ENCODE results near the gene SIGLEC12.
A peak's percentile ranks its signal among the peaks of the same experiment; 100 is the strongest.
"Not testable (repeated sequence)": the region's sequence is repeated elsewhere in the genome, so short reads cannot be mapped to it uniquely, and the experiment has no call there.

SIGLEC12 gene

GRCh38 chr19:51520728-51521127 is 19.1 kb upstream of the SIGLEC12 start:
- FAIRE-seq = no peak
- TF ChIP-seq POLR2AphosphoS5 (IDR thresholded peaks at IDR 0.05; ENCODE audit: low read depth, low read length) (no peak), TAF1 (IDR thresholded peaks at IDR 0.05; ENCODE audit: borderline replicate concordance, low read depth, low read length) (no peak), POLR2A (IDR thresholded peaks at IDR 0.05; ENCODE audit: low read depth, low read length) (no peak)
- DNase-seq (ENCODE audit: insufficient read length) = no peak

GRCh38 chr19:51514866-51515481 is 13.4 kb upstream of the SIGLEC12 start:
- TF ChIP-seq POLR2A (IDR thresholded peaks at IDR 0.05; ENCODE audit: low read depth, low read length) (no peak), POLR2AphosphoS5 (IDR thresholded peaks at IDR 0.05; ENCODE audit: low read depth, low read length) (no peak), TAF1 (IDR thresholded peaks at IDR 0.05; ENCODE audit: borderline replicate concordance, low read depth, low read length) (no peak)
- peak; percentile 92 for FAIRE-seq
- DNase-seq (ENCODE audit: insufficient read length) = no peak

- TF ChIP-seq POLR2AphosphoS5 (IDR thresholded peaks at IDR 0.05; ENCODE audit: low read depth, low read length) = no peak
- TF ChIP-seq POLR2A (IDR thresholded peaks at IDR 0.05; ENCODE audit: low read depth, low read length) = no peak
- TF ChIP-seq TAF1 (IDR thresholded peaks at IDR 0.05; ENCODE audit: borderline replicate concordance, low read depth, low read length) = no peak
- DNase-seq (ENCODE audit: insufficient read length) (no peak), FAIRE-seq (no peak)
Observed at GRCh38 chr19:51513968-51514367, 12.4 kb upstream of the SIGLEC12 start.

- FAIRE-seq (no peak), DNase-seq (ENCODE audit: insufficient read length) (no peak)
- TF ChIP-seq POLR2AphosphoS5 (IDR thresholded peaks at IDR 0.05; ENCODE audit: low read depth, low read length) (no peak), POLR2A (IDR thresholded peaks at IDR 0.05; ENCODE audit: low read depth, low read length) (no peak), TAF1 (IDR thresholded peaks at IDR 0.05; ENCODE audit: borderline replicate concordance, low read depth, low read length) (no peak)
Observed at GRCh38 chr19:51511353-51511752, 9.8 kb upstream of the SIGLEC12 start.

- DNase-seq (ENCODE audit: insufficient read length) = no peak
- FAIRE-seq = no peak
- no peak for TF ChIP-seq TAF1 (IDR thresholded peaks at IDR 0.05; ENCODE audit: borderline replicate concordance, low read depth, low read length)
- no peak for TF ChIP-seq POLR2AphosphoS5 (IDR thresholded peaks at IDR 0.05; ENCODE audit: low read depth, low read length)
- TF ChIP-seq POLR2A (IDR thresholded peaks at IDR 0.05; ENCODE audit: low read depth, low read length) = no peak
Observed at GRCh38 chr19:51509823-51510660, 8.4 kb upstream of the SIGLEC12 start.

- no peak for DNase-seq (ENCODE audit: insufficient read length)
- no peak for FAIRE-seq
- no peak for TF ChIP-seq TAF1 (IDR thresholded peaks at IDR 0.05; ENCODE audit: borderline replicate concordance, low read depth, low read length)
- no peak for TF ChIP-seq POLR2AphosphoS5 (IDR thresholded peaks at IDR 0.05; ENCODE audit: low read depth, low read length)
- no peak for TF ChIP-seq POLR2A (IDR thresholded peaks at IDR 0.05; ENCODE audit: low read depth, low read length)
Observed at GRCh38 chr19:51508059-51508733, 6.6 kb upstream of the SIGLEC12 start.

GRCh38 chr19:51507640-51508058 is 6.0 kb upstream of the SIGLEC12 start:
- FAIRE-seq (no peak), DNase-seq (ENCODE audit: insufficient read length) (no peak)
- TF ChIP-seq POLR2A (IDR thresholded peaks at IDR 0.05; ENCODE audit: low read depth, low read length) (no peak), TAF1 (IDR thresholded peaks at IDR 0.05; ENCODE audit: borderline replicate concordance, low read depth, low read length) (no peak), POLR2AphosphoS5 (IDR thresholded peaks at IDR 0.05; ENCODE audit: low read depth, low read length) (no peak)

GRCh38 chr19:51507192-51507591 is 5.6 kb upstream of the SIGLEC12 start:
- TF ChIP-seq TAF1 (IDR thresholded peaks at IDR 0.05; ENCODE audit: borderline replicate concordance, low read depth, low read length) (no peak), POLR2AphosphoS5 (IDR thresholded peaks at IDR 0.05; ENCODE audit: low read depth, low read length) (no peak)
- DNase-seq (ENCODE audit: insufficient read length) (no peak), FAIRE-seq (no peak)

- DNase-seq (ENCODE audit: insufficient read length) = no peak
- no peak for FAIRE-seq
- TF ChIP-seq TAF1 (IDR thresholded peaks at IDR 0.05; ENCODE audit: borderline replicate concordance, low read depth, low read length) (no peak), POLR2AphosphoS5 (IDR thresholded peaks at IDR 0.05; ENCODE audit: low read depth, low read length) (no peak), POLR2A (IDR thresholded peaks at IDR 0.05; ENCODE audit: low read depth, low read length) (no peak)
Observed at GRCh38 chr19:51505904-51506303, 4.3 kb upstream of the SIGLEC12 start.

- DNase-seq (ENCODE audit: insufficient read length) (no peak), FAIRE-seq (no peak)
- no peak for TF ChIP-seq POLR2A (IDR thresholded peaks at IDR 0.05; ENCODE audit: low read depth, low read length)
Observed at GRCh38 chr19:51503896-51504295, 2.3 kb upstream of the SIGLEC12 start.

- FAIRE-seq (no peak), DNase-seq (ENCODE audit: insufficient read length) (no peak)
- TF ChIP-seq TAF1 (IDR thresholded peaks at IDR 0.05; ENCODE audit: borderline replicate concordance, low read depth, low read length) (no peak), POLR2A (IDR thresholded peaks at IDR 0.05; ENCODE audit: low read depth, low read length) (no peak), POLR2AphosphoS5 (IDR thresholded peaks at IDR 0.05; ENCODE audit: low read depth, low read length) (no peak)
Observed at GRCh38 chr19:51503286-51503817, 1.8 kb upstream of the SIGLEC12 start.

GRCh38 chr19:51500931-51501330 is 669 bp downstream of the SIGLEC12 start:
- peak; percentile 44 for FAIRE-seq
- not testable (repeated sequence) for DNase-seq (ENCODE audit: insufficient read length)
